IMR-90 (cell line): ENCODE measurements around the gene GJB5. TPM values are rescaled to one million over a fixed set of nuclear protein-coding genes. Genes with fewer than 3 reads are reported as not detected.

ENCODE experiments used
- ATAC-seq: fragments of 200-7000 bp; cut with Tn5 transposase; 2 replicates; pipeline ENCODE4 v1.9.1; 2020; ENCODE audit warnings: low read depth, mild to moderate bottlenecking, moderate library complexity
- BruUV-seq: library from RNA; stranded (reverse); fragments of 400-500 nt; replicated peaks from 2 replicates; lab custom pipeline; 2021; lab: Mats Ljungman, UMichigan
- CTCF ChIA-PET: fragments of 300-600 bp; formaldehyde crosslinking; extraction: SDS; loops from one replicate; lab custom pipeline; 2021; ENCODE audit warnings: antibody characterized with exemption; lab: Yijun Ruan, JAX
- POLR2A ChIA-PET: fragments of 300-600 bp; sonication (Branson Sonifier 250); formaldehyde crosslinking; loops from one replicate; lab custom pipeline; 2022; ENCODE audit warnings: antibody characterized with exemption; ENCODE audit not compliant: unreplicated experiment; lab: Charles Lee
- DNase-seq: peaks from one replicate; pipeline ENCODE4 v3.0.0; 2013
- H2AFZ ChIP-seq: replicated peaks from 2 replicates; pipeline ENCODE3; 2013; ENCODE audit warnings: low read length, mild to moderate bottlenecking; ENCODE audit not compliant: poor library complexity
- H2AK5ac ChIP-seq: 2 replicates; pipeline ENCODE4 v1.6.1; 2013; ENCODE audit warnings: low read depth, low read length, inconsistent platforms
- H2AK9ac ChIP-seq: replicated peaks from 2 replicates; pipeline ENCODE3; 2013; ENCODE audit warnings: mild to moderate bottlenecking, low read depth, low read length, moderate library complexity; ENCODE audit not compliant: poor library complexity
- H2BK120ac ChIP-seq: 2 replicates; pipeline ENCODE4 v1.6.1; 2013; ENCODE audit warnings: low read depth, low read length, inconsistent platforms
- H2BK15ac ChIP-seq: 3 replicates; pipeline ENCODE4 v1.6.1; 2013; ENCODE audit warnings: low read depth, low read length, inconsistent platforms
- H2BK20ac ChIP-seq: 2 replicates; pipeline ENCODE4 v1.6.1; 2013; ENCODE audit warnings: low read depth, mild to moderate bottlenecking, inconsistent platforms, low read length, moderate library complexity
- H2BK5ac ChIP-seq: 2 replicates; pipeline ENCODE4 v1.6.1; 2013; ENCODE audit warnings: mild to moderate bottlenecking, low read depth, low read length, inconsistent platforms; ENCODE audit not compliant: poor library complexity, severe bottlenecking
- H3K14ac ChIP-seq: replicated peaks from 2 replicates; pipeline ENCODE4 v1.6.1; 2013; ENCODE audit warnings: low read depth, low read length, inconsistent platforms
- H3K18ac ChIP-seq: 2 replicates; pipeline ENCODE4 v1.6.1; 2013; ENCODE audit warnings: low read depth, low read length, control low read depth
- H3K23ac ChIP-seq: 2 replicates; pipeline ENCODE4 v1.6.1; 2013; ENCODE audit warnings: low read depth, low read length, inconsistent platforms
- H3K27ac ChIP-seq: 2 replicates; pipeline ENCODE4 v1.5.1; 2013; ENCODE audit warnings: mild to moderate bottlenecking, control low read depth, low read length; ENCODE audit not compliant: insufficient read depth
- H3K27me3 ChIP-seq: 2 replicates; pipeline ENCODE4 v1.6.1; 2013; ENCODE audit warnings: low read length; ENCODE audit not compliant: control insufficient read depth, insufficient read depth
- H3K36me3 ChIP-seq: 2 replicates; pipeline ENCODE4 v1.6.1; 2013; ENCODE audit warnings: low read length, mixed read lengths; ENCODE audit not compliant: control insufficient read depth, insufficient read depth
- H3K4ac ChIP-seq: 2 replicates; pipeline ENCODE4 v1.6.1; 2013; ENCODE audit warnings: low read depth, low read length, inconsistent platforms
- H3K4me1 ChIP-seq: 2 replicates; pipeline ENCODE4 v1.6.1; 2013; ENCODE audit warnings: low read length, mixed read lengths; ENCODE audit not compliant: control insufficient read depth, insufficient read depth
- H3K4me2 ChIP-seq: 2 replicates; pipeline ENCODE4 v1.6.1; 2013; ENCODE audit warnings: low read depth, mild to moderate bottlenecking, control low read depth, low read length, moderate library complexity
- H3K4me3 ChIP-seq: 2 replicates; pipeline ENCODE4 v1.5.1; 2013; ENCODE audit warnings: low read depth, mild to moderate bottlenecking, control low read depth, low read length, moderate library complexity; ENCODE audit not compliant: insufficient read depth
- H3K56ac ChIP-seq: 2 replicates; pipeline ENCODE4 v1.6.1; 2013; ENCODE audit warnings: low read length, inconsistent platforms; ENCODE audit not compliant: insufficient read depth; ENCODE audit errors: extremely low read depth
- H3K79me1 ChIP-seq, 2 experiments: 2 replicates each; pipeline ENCODE4 v1.6.1; 2013; ENCODE audit warnings: low read length in 2 of 2, inconsistent platforms in 1 of 2, low read depth in 1 of 2
- H3K9ac ChIP-seq: 2 replicates; pipeline ENCODE4 v1.6.1; 2013; ENCODE audit warnings: low read depth, low read length, control low read depth
- H3K9me1 ChIP-seq: 2 replicates; pipeline ENCODE4 v1.6.1; 2013; ENCODE audit warnings: low read length, inconsistent platforms; ENCODE audit not compliant: insufficient read depth
- H3K9me3 ChIP-seq: 2 replicates; pipeline ENCODE4 v1.6.1; 2013; ENCODE audit warnings: low read length; ENCODE audit not compliant: control insufficient read depth, insufficient read depth
- H4K20me1 ChIP-seq: 2 replicates; pipeline ENCODE4 v1.6.1; 2013; ENCODE audit warnings: low read length, inconsistent platforms; ENCODE audit not compliant: insufficient read depth
- H4K5ac ChIP-seq: 2 replicates; pipeline ENCODE4 v1.6.1; 2013; ENCODE audit warnings: mild to moderate bottlenecking, low read depth, low read length, control low read depth
- H4K8ac ChIP-seq, 2 experiments: 2 replicates each; pipeline ENCODE4 v1.6.1; 2013; ENCODE audit warnings: low read depth in 2 of 2, low read length in 2 of 2, control low read depth in 1 of 2, inconsistent platforms in 1 of 2
- H4K91ac ChIP-seq: 2 replicates; pipeline ENCODE4 v1.6.1; 2013; ENCODE audit warnings: low read depth, low read length, inconsistent platforms; ENCODE audit not compliant: insufficient read depth
- CTCF ChIP-seq: conservative IDR thresholded peaks from 2 replicates; pipeline ENCODE4 v1.5.1; 2012; ENCODE audit warnings: mild to moderate bottlenecking, low read depth, low read length, improper control_type of control experiment
- RAD21 ChIP-seq: IDR thresholded peaks from 2 replicates; pipeline ENCODE4 v1.6.1; 2012; ENCODE audit warnings: low read length, improper control_type of control experiment
- RFX5 ChIP-seq: IDR thresholded peaks from 2 replicates; pipeline ENCODE4 v1.8.0; 2012; ENCODE audit warnings: low read depth, mild to moderate bottlenecking, low read length, moderate library complexity
- SMC3 ChIP-seq: fragments of 150-350 bp; IDR thresholded peaks from 2 replicates; pipeline ENCODE4 v1.6.1; 2016; ENCODE audit warnings: low read depth, mild to moderate bottlenecking, antibody characterized with exemption, low read length, moderate library complexity
- WGBS, 2 experiments: methylation state at CpG; one replicate each; pipeline versions ENCODE4 v1.1.5 to v1.1.7; 2013; ENCODE audit warnings: missing lambda C conversion rate in 2 of 2; ENCODE audit not compliant: insufficient read length in 1 of 2; ENCODE audit errors: extremely low coverage in 2 of 2; 5-methylcytosine and 5-hydroxymethylcytosine counted together
- dilution Hi-C: fragments of 300-500 bp; cut with HindIII; formaldehyde crosslinking; loops from one replicate; pipeline ENCODE4 v1.14.3; 2018; ENCODE audit warnings: low sequenced_read_pairs; ENCODE audit not compliant: unreplicated experiment
- in situ Hi-C: fragments of 300-500 bp; cut with MboI; formaldehyde crosslinking; loops from 3 replicates; pipeline ENCODE4 v1.14.3; 2019; ENCODE audit warnings: low sequenced_read_pairs, inconsistent platforms, mixed read lengths
- intact Hi-C: fragments of 100-400 bp; cut with micrococcal nuclease; formaldehyde crosslinking; loops from 2 replicates; pipeline ENCODE4 v1.10.0; 2022
- polyA plus RNA-seq, 3 experiments: library from polyadenylated mRNA; depleted of rRNA; stranded (reverse); fragments of >200 nt; gene quantifications; 2 replicates each; pipeline ENCODE4 v1.2.3, GENCODE V29; 2012; ENCODE audit warnings: low replicate concordance in 1 of 3
- total RNA-seq: library from RNA; depleted of rRNA; stranded (reverse); fragments of >200 nt; gene quantifications from 2 replicates; pipeline ENCODE4 v1.2.3, GENCODE V29; 2012

Gene GJB5
- total and polyA plus RNA-seq, 2 of the 4 experiments (the other 2 are of a cell fraction) = 0.10 TPM; not detected in 1

- in situ Hi-C loops = loop anchor here (10.0 kb wide), 1 partner anchor 1108 kb away; no protein-coding TSS in a partner anchor
Measured at GRCh38 chr1:34742667-34743270, 12.1 kb upstream of the GJB5 start.

More at GRCh38 chr1:34742667-34743270, 12.1 kb upstream of the GJB5 start:
- Histone ChIP-seq H2BK120ac (no peak overlapping the region), H3K27ac (no peak overlapping the region), H3K4me1 (no peaks in the 10 kb centered on the region), H4K20me1 (no peaks in the 10 kb centered on the region), H3K9me1 (no peaks in the 10 kb centered on the region), H3K9me3 (no peaks in the 10 kb centered on the region), H3K9ac (no peak overlapping the region), H4K91ac (no peak overlapping the region), H3K56ac (no peak overlapping the region), H2AK5ac (no peak overlapping the region), H2BK15ac (no peak overlapping the region), H2AFZ (peak overlapping the region; percentile 47), H3K4me2 (no peak overlapping the region), H4K8ac (no peak overlapping the region), H3K27me3 (peaks cover 3% of the 10 kb centered on the region; the same call in 1 of the 2 replicates), H2BK5ac (no peak overlapping the region), H3K14ac (no peak overlapping the region), H3K4ac (no peak overlapping the region), H3K18ac (no peak overlapping the region), H4K5ac (no peak overlapping the region), H2BK20ac (no peak overlapping the region), H3K79me1 (no peaks in the 10 kb centered on the region), H2AK9ac (no peak overlapping the region), H3K36me3 (no peaks in the 10 kb centered on the region), H3K4me3 (no peak overlapping the region), H3K23ac (no peak overlapping the region)
- WGBS, 2 experiments = 9% methylated on average over 13 of the region's 16 CpGs; no CpG with 5 or more reads in 1 of the 2 experiments
- DNase-seq (peak; percentile 41), ATAC-seq (peak; percentile 99)
- ChIA-PET CTCF (interaction anchor here (0.6 to 3.3 kb wide), 11 partner anchors 8 to 1447 kb away, joined by 3 to 26 read pairs (median 3); partner anchors contain the start of gene GJB5), POLR2A (interaction anchor here (0.6 kb wide), 1 partner anchor 1110 kb away, joined by 4 read pairs; no protein-coding TSS in a partner anchor)
- no TSS peak for BruUV-seq
- TF ChIP-seq RAD21 = peak; percentile 83
- no peak for TF ChIP-seq RFX5
- TF ChIP-seq SMC3 = peak; percentile 42
- peak; percentile 87 for TF ChIP-seq CTCF
- dilution Hi-C loops (no loop called here), intact Hi-C loops (no loop called here)
